H9 (cell line): ENCODE data around the gene ATP5MG. TPM values are rescaled to one million over a fixed set of nuclear protein-coding genes. Genes with fewer than 3 reads are reported as not detected.

Experiments
- DNase-seq: peaks from one replicate; pipeline ENCODE4 v3.0.0-alpha.2; 2017
- H2AFZ ChIP-seq: one replicate; pipeline ENCODE4 v1.6.1; 2013; ENCODE audit warnings: mild to moderate bottlenecking, low read length, control low read depth, moderate library complexity
- H2AK5ac ChIP-seq: 2 replicates; pipeline ENCODE4 v1.6.1; 2013; ENCODE audit warnings: low read length, control low read depth, mixed read lengths; ENCODE audit not compliant: insufficient read length
- H2BK120ac ChIP-seq: one replicate; pipeline ENCODE4 v1.6.1; 2013; ENCODE audit warnings: low read depth, mild to moderate bottlenecking, low read length, control low read depth, inconsistent platforms; ENCODE audit not compliant: poor library complexity, severe bottlenecking
- H2BK12ac ChIP-seq: 2 replicates; pipeline ENCODE4 v1.6.1; 2013; ENCODE audit warnings: low read length, control low read depth, mixed read lengths, low read depth; ENCODE audit not compliant: insufficient read length
- H2BK15ac ChIP-seq: 2 replicates; pipeline ENCODE4 v1.6.1; 2013; ENCODE audit warnings: low read depth, low read length, control low read depth
- H2BK20ac ChIP-seq: one replicate; pipeline ENCODE4 v1.6.1; 2013; ENCODE audit warnings: low read depth, mild to moderate bottlenecking, low read length, control low read depth, inconsistent platforms; ENCODE audit not compliant: poor library complexity, severe bottlenecking
- H2BK5ac ChIP-seq: 2 replicates; pipeline ENCODE4 v1.6.1; 2013; ENCODE audit warnings: low read length, control low read depth, mixed read lengths; ENCODE audit not compliant: insufficient read length
- H3K14ac ChIP-seq: 2 replicates; pipeline ENCODE4 v1.6.1; 2013; ENCODE audit warnings: low read length, control low read depth; ENCODE audit not compliant: insufficient read depth
- H3K18ac ChIP-seq: 2 replicates; pipeline ENCODE4 v1.6.1; 2013; ENCODE audit warnings: low read depth, mild to moderate bottlenecking, mixed read lengths, low read length, control low read depth; ENCODE audit not compliant: insufficient read length
- H3K23ac ChIP-seq: 2 replicates; pipeline ENCODE4 v1.6.1; 2013; ENCODE audit warnings: low read length, control low read depth, mixed read lengths, low read depth; ENCODE audit not compliant: insufficient read length
- H3K23me2 ChIP-seq: 2 replicates; pipeline ENCODE4 v1.6.1; 2013; ENCODE audit warnings: low read depth, mild to moderate bottlenecking, mixed read lengths, low read length, control low read depth; ENCODE audit not compliant: insufficient read length, poor library complexity, severe bottlenecking
- H3K27ac ChIP-seq: 2 replicates; pipeline ENCODE4 v1.5.1; 2013; ENCODE audit warnings: low read length, control low read depth, mixed read lengths, low read depth; ENCODE audit not compliant: insufficient read length
- H3K27me3 ChIP-seq: 2 replicates; pipeline ENCODE4 v1.6.1; 2013; ENCODE audit warnings: low read length, control low read depth, inconsistent platforms; ENCODE audit not compliant: insufficient read depth
- H3K4ac ChIP-seq: 2 replicates; pipeline ENCODE4 v1.6.1; 2013; ENCODE audit warnings: low read depth, mild to moderate bottlenecking, control low read depth, inconsistent platforms, low read length, moderate library complexity
- H3K4me1 ChIP-seq: 2 replicates; pipeline ENCODE4 v1.6.1; 2013; ENCODE audit warnings: low read length, control low read depth, inconsistent platforms; ENCODE audit not compliant: insufficient read depth
- H3K4me2 ChIP-seq: 2 replicates; pipeline ENCODE4 v1.6.1; 2013; ENCODE audit warnings: low read length, control low read depth, mixed read lengths; ENCODE audit not compliant: insufficient read length, insufficient read depth
- H3K56ac ChIP-seq: 2 replicates; pipeline ENCODE4 v1.6.1; 2013; ENCODE audit warnings: low read depth, mild to moderate bottlenecking, mixed read lengths, low read length, control low read depth; ENCODE audit not compliant: insufficient read length
- H3K79me1 ChIP-seq: 2 replicates; pipeline ENCODE4 v1.6.1; 2013; ENCODE audit warnings: low read depth, mild to moderate bottlenecking, moderate library complexity, low read length, control low read depth, inconsistent platforms; ENCODE audit not compliant: insufficient read depth, poor library complexity, severe bottlenecking
- H3K79me2 ChIP-seq: 2 replicates; pipeline ENCODE4 v1.6.1; 2013; ENCODE audit warnings: low read length, control low read depth, inconsistent platforms; ENCODE audit not compliant: insufficient read depth
- H3K9ac ChIP-seq: 2 replicates; pipeline ENCODE4 v1.6.1; 2013; ENCODE audit warnings: low read length, control low read depth, mixed read lengths; ENCODE audit not compliant: insufficient read length; ENCODE audit errors: extremely low read depth
- H3K9me3 ChIP-seq: one replicate; pipeline ENCODE4 v1.6.1; 2013; ENCODE audit warnings: low read depth, low read length, inconsistent platforms; ENCODE audit not compliant: control insufficient read depth
- H3T11ph ChIP-seq: one replicate; pipeline ENCODE4 v1.6.1; 2013; ENCODE audit warnings: mild to moderate bottlenecking, low read length, control low read depth, inconsistent platforms
- H4K20me1 ChIP-seq: one replicate; pipeline ENCODE4 v1.6.1; 2013; ENCODE audit not compliant: control insufficient read depth, insufficient read length, insufficient read depth
- H4K5ac ChIP-seq: 2 replicates; pipeline ENCODE4 v1.6.1; 2013; ENCODE audit warnings: low read depth, mild to moderate bottlenecking, mixed read lengths, low read length, control low read depth; ENCODE audit not compliant: insufficient read length
- H4K8ac ChIP-seq: replicated peaks from 2 replicates; pipeline ENCODE4 v1.6.1; 2013; ENCODE audit warnings: low read length, control low read depth, mixed read lengths, low read depth; ENCODE audit not compliant: insufficient read length
- H4K91ac ChIP-seq: 2 replicates; pipeline ENCODE4 v1.6.1; 2013; ENCODE audit warnings: low read depth, mild to moderate bottlenecking, moderate library complexity, mixed read lengths, low read length, control low read depth; ENCODE audit not compliant: insufficient read length
- H3K27ac Mint-ChIP-seq, 3 experiments: 2 replicates in 2 of 3; 3 replicates in 1 of 3; pipeline ENCODE4 v1.8.0; 2020 to 2021; ENCODE audit warnings: mixed read lengths in 3 of 3, mild to moderate bottlenecking in 1 of 3, moderate library complexity in 1 of 3
- H3K27me3 Mint-ChIP-seq: 2 replicates; pipeline ENCODE4 v1.8.0; 2021; ENCODE audit warnings: low read depth, mild to moderate bottlenecking, moderate library complexity, mixed read lengths
- H3K36me3 Mint-ChIP-seq, 3 experiments: 2 replicates in 2 of 3; 3 replicates in 1 of 3; pipeline ENCODE4 v1.8.0; 2020 to 2021; ENCODE audit warnings: low read depth in 3 of 3, mixed read lengths in 3 of 3; ENCODE audit not compliant: insufficient read depth in 1 of 3
- H3K4me1 Mint-ChIP-seq, 2 experiments: 2 replicates each; pipeline ENCODE4 v1.8.0; 2020; ENCODE audit warnings: mixed read lengths in 2 of 2
- H3K4me3 Mint-ChIP-seq, 2 experiments: 2 replicates in 1 of 2; 3 replicates in 1 of 2; pipeline ENCODE4 v1.8.0; 2020 to 2021; ENCODE audit warnings: mild to moderate bottlenecking in 2 of 2, mixed read lengths in 2 of 2, moderate library complexity in 1 of 2
- H3K9me3 Mint-ChIP-seq, 2 experiments: 2 replicates in 1 of 2; 3 replicates in 1 of 2; pipeline ENCODE4 v1.8.0; 2020; ENCODE audit warnings: mild to moderate bottlenecking in 2 of 2, mixed read lengths in 2 of 2, moderate library complexity in 1 of 2
- WGBS: extraction: QIAGEN DNeasy Blood & Tissue Kit; methylation state at CpG from one replicate; pipeline ENCODE4 v1.1.7; 2013; ENCODE audit warnings: missing lambda C conversion rate, low lambda C conversion rate, mixed read lengths; ENCODE audit not compliant: insufficient read length; ENCODE audit errors: extremely low coverage; 5-methylcytosine and 5-hydroxymethylcytosine counted together
- total RNA-seq: library from RNA; stranded (reverse); gene quantifications from 2 replicates; pipeline ENCODE4 v1.2.1, GENCODE V29; 2021
- TF ChIP-seq, protein P1 (sequence below): fragments of 200-600 bp; sonication (generic); conservative IDR thresholded peaks from 3 replicates; pipeline ENCODE4 v1.8.0; 2021; ENCODE audit warnings: antibody characterized with exemption, mild to moderate bottlenecking

Gene ATP5MG
- total RNA-seq, 1 experiment from 2014 or later, result 254 TPM

DNA sequence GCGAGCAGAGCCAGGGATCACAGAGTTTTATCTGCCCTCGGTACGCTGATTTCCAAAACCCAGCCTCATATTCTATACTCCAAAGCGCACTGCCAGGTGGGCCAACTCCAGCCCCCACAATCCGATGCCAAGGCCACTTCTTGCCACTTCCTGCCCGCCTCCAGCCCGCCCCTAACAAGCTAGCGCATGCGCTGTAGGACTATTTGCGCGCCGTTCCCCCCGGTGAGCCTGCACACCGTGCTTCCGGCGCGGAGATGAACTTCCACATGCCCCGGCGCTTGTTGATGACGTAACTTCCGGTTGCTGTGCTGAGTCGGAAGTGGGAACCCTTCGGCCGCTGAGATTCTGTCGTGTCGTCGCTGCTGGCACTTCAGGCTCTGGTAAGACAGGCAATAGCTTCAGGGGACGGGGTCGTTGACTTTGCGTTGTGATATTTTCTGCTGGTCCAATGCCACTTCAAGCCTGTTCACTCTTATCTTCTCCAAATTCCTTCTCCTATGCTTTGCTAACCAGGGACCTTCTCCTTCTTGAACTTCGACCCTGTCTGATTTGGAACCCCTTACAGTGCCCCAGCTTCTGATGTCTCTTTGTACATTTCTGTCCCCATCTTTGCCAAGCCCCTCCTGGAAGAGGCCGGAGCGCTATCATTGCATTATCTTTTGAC is 42.0 kb upstream of the ATP5MG start, which contains the start of gene UBE4A:
UBE4A (plus strand) TSS at position 306 of the 664 bp plus-strand sequence. CDS start 5,481 bp downstream, outside the sequence.
- H3K23me2 ChIP-seq, result peaks cover 3% of the 10 kb centered on the region
- H3K27me3 ChIP-seq, result no peaks in the 10 kb centered on the region
- DNase-seq, result peak; percentile 96
- H3K9me3 Mint-ChIP-seq, result peaks cover 0 to 4% of the 10 kb centered on the region in 2 experiments; a peak in 1 of 5 replicates
- TF ChIP-seq, protein P1, sequence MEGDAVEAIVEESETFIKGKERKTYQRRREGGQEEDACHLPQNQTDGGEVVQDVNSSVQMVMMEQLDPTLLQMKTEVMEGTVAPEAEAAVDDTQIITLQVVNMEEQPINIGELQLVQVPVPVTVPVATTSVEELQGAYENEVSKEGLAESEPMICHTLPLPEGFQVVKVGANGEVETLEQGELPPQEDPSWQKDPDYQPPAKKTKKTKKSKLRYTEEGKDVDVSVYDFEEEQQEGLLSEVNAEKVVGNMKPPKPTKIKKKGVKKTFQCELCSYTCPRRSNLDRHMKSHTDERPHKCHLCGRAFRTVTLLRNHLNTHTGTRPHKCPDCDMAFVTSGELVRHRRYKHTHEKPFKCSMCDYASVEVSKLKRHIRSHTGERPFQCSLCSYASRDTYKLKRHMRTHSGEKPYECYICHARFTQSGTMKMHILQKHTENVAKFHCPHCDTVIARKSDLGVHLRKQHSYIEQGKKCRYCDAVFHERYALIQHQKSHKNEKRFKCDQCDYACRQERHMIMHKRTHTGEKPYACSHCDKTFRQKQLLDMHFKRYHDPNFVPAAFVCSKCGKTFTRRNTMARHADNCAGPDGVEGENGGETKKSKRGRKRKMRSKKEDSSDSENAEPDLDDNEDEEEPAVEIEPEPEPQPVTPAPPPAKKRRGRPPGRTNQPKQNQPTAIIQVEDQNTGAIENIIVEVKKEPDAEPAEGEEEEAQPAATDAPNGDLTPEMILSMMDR, result no peak
- H2AK5ac ChIP-seq, result no peak within 1 kb of the TSS
- peaks cover 0 to 9% of the 10 kb centered on the region in 2 experiments for H3K4me1 Mint-ChIP-seq
- peak within 1 kb of the TSS; percentile 60 to 96 (median 81) for H3K27ac Mint-ChIP-seq
- H4K91ac ChIP-seq, result no peak within 1 kb of the TSS
- peaks cover 5% of the 10 kb centered on the region; the same call in 1 of the 2 replicates for H3K79me2 ChIP-seq
- no peaks in the 10 kb centered on the region for H3K79me1 ChIP-seq
- H2BK15ac ChIP-seq, result no peak within 1 kb of the TSS
- H2BK5ac ChIP-seq, result no peak within 1 kb of the TSS
- no peak within 1 kb of the TSS for H2BK120ac ChIP-seq
- no peak within 1 kb of the TSS for H3T11ph ChIP-seq
- 0 out of 7 replicates have a peak, but pooled peaks cover 0 to 2% (median 0%) of the 10 kb centered on the region in 3 experiments for H3K36me3 Mint-ChIP-seq
- H3K14ac ChIP-seq, result no peak within 1 kb of the TSS; the same call in 1 of the 2 replicates
- peaks cover 3% of the 10 kb centered on the region; the same call in 1 of the 2 replicates for H3K4me1 ChIP-seq
- no peak within 1 kb of the TSS for H3K27ac ChIP-seq
- H3K56ac ChIP-seq, result no peak within 1 kb of the TSS
- no peaks in the 10 kb centered on the region for H4K20me1 ChIP-seq
- H2AFZ ChIP-seq, result no peak within 1 kb of the TSS
- H4K5ac ChIP-seq, result no peak within 1 kb of the TSS
- no peak within 1 kb of the TSS for H2BK20ac ChIP-seq
- no peak within 1 kb of the TSS for H3K4ac ChIP-seq
- peak within 1 kb of the TSS; percentile 92 to 96 for H3K4me3 Mint-ChIP-seq
- H3K18ac ChIP-seq, result no peak within 1 kb of the TSS
- H3K23ac ChIP-seq, result no peak within 1 kb of the TSS
- no CpG with 5 or more reads among the region's 33 CpGs for WGBS
- peaks cover 25% of the 10 kb centered on the region for H3K27me3 Mint-ChIP-seq
- peak within 1 kb of the TSS; percentile 93 for H3K4me2 ChIP-seq
- no peak within 1 kb of the TSS for H4K8ac ChIP-seq
- no peak within 1 kb of the TSS for H2BK12ac ChIP-seq
- H3K9me3 ChIP-seq, result no peaks in the 10 kb centered on the region
- peak within 1 kb of the TSS; percentile 87 for H3K9ac ChIP-seq
